LNCaP clone FGC (cell line): Measurements from ENCODE around the gene LRRIQ1.
"Not testable (repeated sequence)": the region's sequence is repeated elsewhere in the genome, so short reads cannot be mapped to it uniquely, and the experiment has no call there.

Source experiments
- DNase-seq: peaks from one replicate; pipeline ENCODE4 v3.0.0-alpha.2; 2011; ENCODE audit warnings: low read depth
- H3K4me3 ChIP-seq: 2 replicates; pipeline ENCODE4 v1.5.1; 2011; ENCODE audit warnings: mild to moderate bottlenecking, low read depth, low read length, control low read depth
- TF ChIP-seq, protein P1 (sequence below): IDR thresholded peaks from 2 replicates; pipeline ENCODE4 v1.5.1; 2012; ENCODE audit warnings: mild to moderate bottlenecking; ENCODE audit not compliant: control insufficient read depth, insufficient read depth; ENCODE audit errors: extremely low read depth

The LRRIQ1 gene

DNA sequence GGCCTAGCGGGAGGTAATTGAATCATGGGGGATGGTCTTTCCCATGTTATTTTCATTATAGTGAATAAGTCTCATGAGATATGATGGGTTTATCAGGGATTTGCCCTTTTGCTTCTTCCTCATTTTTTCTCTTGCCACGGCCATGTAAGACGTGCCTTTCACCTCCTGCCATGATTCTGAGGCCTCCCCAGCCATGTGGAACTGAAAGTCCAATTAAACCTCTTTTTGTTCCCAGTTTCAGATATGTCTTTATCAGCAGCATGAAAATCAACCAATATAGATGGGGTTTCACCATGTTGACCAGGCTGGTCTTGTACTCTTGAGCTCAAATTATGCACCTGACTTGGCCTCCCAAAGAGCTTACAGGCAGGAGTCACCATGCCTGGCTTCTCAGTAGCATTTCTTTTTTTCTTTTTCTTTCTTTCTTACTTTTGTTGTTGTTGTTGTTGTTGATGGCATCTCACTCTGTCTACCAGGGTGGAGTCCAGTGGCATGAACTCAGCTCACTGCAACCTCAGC, 33.3 kb upstream of the LRRIQ1 start:
- no peak overlapping the region for H3K4me3 ChIP-seq
- no peak for DNase-seq
- TF ChIP-seq, protein P1, sequence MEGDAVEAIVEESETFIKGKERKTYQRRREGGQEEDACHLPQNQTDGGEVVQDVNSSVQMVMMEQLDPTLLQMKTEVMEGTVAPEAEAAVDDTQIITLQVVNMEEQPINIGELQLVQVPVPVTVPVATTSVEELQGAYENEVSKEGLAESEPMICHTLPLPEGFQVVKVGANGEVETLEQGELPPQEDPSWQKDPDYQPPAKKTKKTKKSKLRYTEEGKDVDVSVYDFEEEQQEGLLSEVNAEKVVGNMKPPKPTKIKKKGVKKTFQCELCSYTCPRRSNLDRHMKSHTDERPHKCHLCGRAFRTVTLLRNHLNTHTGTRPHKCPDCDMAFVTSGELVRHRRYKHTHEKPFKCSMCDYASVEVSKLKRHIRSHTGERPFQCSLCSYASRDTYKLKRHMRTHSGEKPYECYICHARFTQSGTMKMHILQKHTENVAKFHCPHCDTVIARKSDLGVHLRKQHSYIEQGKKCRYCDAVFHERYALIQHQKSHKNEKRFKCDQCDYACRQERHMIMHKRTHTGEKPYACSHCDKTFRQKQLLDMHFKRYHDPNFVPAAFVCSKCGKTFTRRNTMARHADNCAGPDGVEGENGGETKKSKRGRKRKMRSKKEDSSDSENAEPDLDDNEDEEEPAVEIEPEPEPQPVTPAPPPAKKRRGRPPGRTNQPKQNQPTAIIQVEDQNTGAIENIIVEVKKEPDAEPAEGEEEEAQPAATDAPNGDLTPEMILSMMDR: no peak

DNA sequence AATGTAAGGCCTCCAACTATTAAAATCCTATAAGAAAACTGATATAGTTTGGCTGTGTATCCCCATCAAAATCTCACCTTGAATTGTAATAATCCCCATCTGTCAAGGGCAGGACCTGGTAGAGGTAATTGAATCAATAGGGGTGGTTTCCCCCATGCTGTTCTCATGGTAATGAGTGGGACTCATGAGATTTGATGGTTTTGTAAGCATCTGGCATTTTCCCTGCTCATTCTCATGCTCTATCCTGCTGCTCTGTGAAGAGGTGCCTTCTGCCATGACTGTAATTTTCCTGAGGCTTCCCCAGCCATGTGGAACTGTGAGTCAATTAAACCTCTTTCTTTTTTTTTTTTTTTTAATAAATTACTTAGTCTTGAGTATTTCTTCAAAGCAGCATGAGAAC, 31.9 kb upstream of the LRRIQ1 start:
- DNase-seq: no peak
- no peak overlapping the region for H3K4me3 ChIP-seq
- TF ChIP-seq, protein P1: no peak

DNA sequence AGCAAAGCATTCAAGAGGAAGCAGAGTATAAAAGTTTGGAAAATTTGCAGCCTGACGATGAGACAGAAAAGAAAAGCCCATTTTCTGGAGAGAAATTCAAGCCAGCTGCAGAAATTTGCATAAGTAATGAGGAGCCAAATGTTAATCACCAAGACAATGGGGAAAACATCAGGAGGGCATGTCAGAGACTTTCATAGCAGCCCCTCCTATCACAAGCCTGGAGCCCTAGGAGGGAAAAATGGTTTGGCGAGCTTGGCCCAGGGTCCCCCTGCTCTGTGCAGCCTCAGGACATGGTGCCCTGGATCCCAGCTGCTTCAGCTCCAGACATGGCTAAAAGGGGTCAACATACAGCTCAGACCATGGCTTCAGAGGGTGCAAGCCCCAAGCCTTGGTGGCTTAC, 31.1 kb upstream of the LRRIQ1 start:
- DNase-seq, H3K4me3 ChIP-seq: not testable (repeated sequence)

DNA sequence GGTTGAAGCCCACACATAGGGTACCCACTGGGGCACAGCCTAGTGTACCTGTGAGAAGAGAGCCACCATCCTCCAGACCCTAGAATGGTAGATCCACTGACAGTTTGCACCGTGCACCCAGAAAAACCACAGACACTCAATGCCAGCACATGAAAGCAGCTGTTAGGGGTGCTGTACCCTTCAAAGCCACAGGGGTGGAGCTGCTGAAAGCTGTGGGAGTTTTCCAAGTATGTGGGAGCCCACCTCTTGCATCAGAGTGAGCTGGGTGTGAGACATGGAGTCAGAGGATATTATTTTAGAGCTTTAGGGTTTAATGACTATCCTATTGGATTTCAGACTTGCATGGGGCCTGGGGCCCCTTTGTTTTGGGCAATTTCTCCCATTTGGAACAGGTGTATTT, 30.5 kb upstream of the LRRIQ1 start:
- TF ChIP-seq, protein P1: no peak
- H3K4me3 ChIP-seq: no peak overlapping the region
- no peak for DNase-seq

DNA sequence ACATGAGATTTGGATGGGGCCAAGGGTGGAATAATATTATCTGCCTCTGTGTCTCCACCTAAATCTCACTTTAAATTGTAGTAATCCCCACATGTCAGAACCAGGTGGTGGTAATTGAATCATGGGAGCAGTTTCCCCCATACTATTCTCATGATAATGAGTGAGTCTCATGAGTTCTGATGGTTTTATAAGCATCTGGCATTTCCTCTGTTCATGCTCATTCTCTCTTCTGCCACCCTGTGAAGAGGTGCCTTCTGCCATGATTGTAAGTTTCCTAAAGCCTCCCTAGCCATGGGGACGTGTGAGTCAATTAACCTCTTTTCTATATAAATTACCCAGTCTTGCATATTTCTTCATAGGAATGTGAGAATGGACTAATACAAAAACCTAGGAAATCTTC, 29.9 kb upstream of the LRRIQ1 start:
- H3K4me3 ChIP-seq: no peak overlapping the region
- TF ChIP-seq, protein P1: no peak
- no peak for DNase-seq

DNA sequence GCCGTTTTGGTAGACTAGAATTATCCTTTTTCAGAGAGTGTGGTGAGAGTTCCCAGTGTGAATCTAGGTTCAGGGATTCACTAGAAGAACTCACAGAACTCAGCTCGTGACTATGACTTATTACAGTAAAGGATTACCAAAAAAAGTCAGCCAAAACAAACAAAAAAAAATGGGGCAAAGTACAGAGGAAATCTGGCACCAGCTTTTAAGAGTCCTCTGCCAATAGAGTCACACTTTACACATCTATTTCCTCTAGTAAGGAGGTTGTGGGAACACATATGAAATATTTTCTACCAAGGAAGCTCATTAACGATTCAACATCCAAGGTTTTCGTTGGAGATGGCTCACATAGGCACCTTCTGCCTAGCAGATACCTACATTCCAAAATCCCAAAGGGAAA, 28.3 kb upstream of the LRRIQ1 start:
- DNase-seq: no peak
- TF ChIP-seq, protein P1: no peak
- no peak overlapping the region for H3K4me3 ChIP-seq

DNA sequence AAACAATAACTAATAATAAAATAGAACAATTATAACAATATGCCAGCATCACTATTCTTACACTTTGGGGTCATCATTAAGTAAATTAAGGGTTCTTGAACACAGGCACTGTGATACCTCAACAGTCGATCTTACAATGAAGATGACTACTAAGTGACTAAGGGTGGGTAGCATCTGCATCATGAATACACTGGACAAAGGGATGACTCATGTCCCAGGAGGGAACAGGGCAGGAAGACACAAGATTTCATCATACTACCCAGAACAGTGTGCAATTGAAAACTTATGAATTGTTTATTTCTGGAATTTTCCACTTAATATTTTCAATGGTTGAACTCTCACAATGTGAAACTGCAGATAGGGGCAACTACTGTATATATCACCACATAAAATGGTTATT, 19.7 kb upstream of the LRRIQ1 start:
- TF ChIP-seq, protein P1: no peak
- DNase-seq: no peak
- no peak overlapping the region for H3K4me3 ChIP-seq
